Mesendoderm (in vitro differentiated cells): ENCODE data around the gene ARF1.

Source experiments
- DNase-seq: peaks from one replicate; pipeline ENCODE4 v3.0.0; 2013
- H2AK5ac ChIP-seq: 2 replicates; pipeline ENCODE4 v1.6.1; 2013; ENCODE audit warnings: low read length, inconsistent platforms
- H2BK120ac ChIP-seq: 2 replicates; pipeline ENCODE4 v1.6.1; 2013; ENCODE audit warnings: low read depth, mild to moderate bottlenecking, low read length, moderate library complexity, mixed read lengths
- H2BK15ac ChIP-seq: replicated peaks from 2 replicates; pipeline ENCODE4 v1.6.1; 2013; ENCODE audit warnings: low read depth, mild to moderate bottlenecking, moderate library complexity
- H2BK5ac ChIP-seq: 2 replicates; pipeline ENCODE4 v1.6.1; 2013; ENCODE audit warnings: low read length, inconsistent platforms
- H3K18ac ChIP-seq: 2 replicates; pipeline ENCODE4 v1.6.1; 2013; ENCODE audit warnings: mild to moderate bottlenecking, low read length, mixed read lengths
- H3K23ac ChIP-seq: one replicate; pipeline ENCODE4 v1.6.1; 2013; ENCODE audit warnings: low read length
- H3K27ac ChIP-seq: 2 replicates; pipeline ENCODE4 v1.5.1; 2013; ENCODE audit warnings: low read depth, mild to moderate bottlenecking, inconsistent platforms, low read length, moderate library complexity
- H3K27me3 ChIP-seq: 2 replicates; pipeline ENCODE4 v1.6.1; 2013; ENCODE audit warnings: low read length, control low read depth, mild to moderate bottlenecking, inconsistent platforms; ENCODE audit not compliant: insufficient read depth, poor library complexity
- H3K36me3 ChIP-seq: 2 replicates; pipeline ENCODE4 v1.6.1; 2013; ENCODE audit warnings: low read length, inconsistent platforms; ENCODE audit not compliant: control insufficient read depth, insufficient read depth
- H3K4ac ChIP-seq: one replicate; pipeline ENCODE4 v1.6.1; 2013; ENCODE audit warnings: low read depth, mild to moderate bottlenecking, low read length, moderate library complexity
- H3K4me1 ChIP-seq: 2 replicates; pipeline ENCODE4 v1.6.1; 2013; ENCODE audit warnings: low read depth, low read length, inconsistent platforms; ENCODE audit not compliant: control insufficient read depth
- H3K4me2 ChIP-seq: 2 replicates; pipeline ENCODE4 v1.6.1; 2013; ENCODE audit warnings: low read length
- H3K4me3 ChIP-seq: 2 replicates; pipeline ENCODE4 v1.5.1; 2013; ENCODE audit warnings: mild to moderate bottlenecking, low read length
- H3K56ac ChIP-seq: one replicate; pipeline ENCODE4 v1.6.1; 2013; ENCODE audit warnings: low read length
- H3K79me1 ChIP-seq: 2 replicates; pipeline ENCODE4 v1.6.1; 2013; ENCODE audit warnings: low read length, inconsistent platforms
- H3K79me2 ChIP-seq: 2 replicates; pipeline ENCODE4 v1.6.1; 2013; ENCODE audit warnings: mild to moderate bottlenecking, low read length; ENCODE audit not compliant: control insufficient read depth, insufficient read depth
- H3K9ac ChIP-seq: 2 replicates; pipeline ENCODE4 v1.6.1; 2013; ENCODE audit warnings: low read length, inconsistent platforms
- H4K5ac ChIP-seq: one replicate; pipeline ENCODE4 v1.6.1; 2013; ENCODE audit warnings: low read length
- H4K8ac ChIP-seq: one replicate; pipeline ENCODE4 v1.6.1; 2013; ENCODE audit warnings: low read depth, mild to moderate bottlenecking, control low read depth, low read length, moderate library complexity
- WGBS: extraction: QIAGEN DNeasy Blood & Tissue Kit; methylation state at CpG from one replicate; pipeline ENCODE4 v1.1.7; 2013; ENCODE audit warnings: low lambda C conversion rate, missing lambda C conversion rate; ENCODE audit not compliant: insufficient coverage; ENCODE audit errors: extremely low coverage; 5-methylcytosine and 5-hydroxymethylcytosine counted together

The ARF1 gene

DNA sequence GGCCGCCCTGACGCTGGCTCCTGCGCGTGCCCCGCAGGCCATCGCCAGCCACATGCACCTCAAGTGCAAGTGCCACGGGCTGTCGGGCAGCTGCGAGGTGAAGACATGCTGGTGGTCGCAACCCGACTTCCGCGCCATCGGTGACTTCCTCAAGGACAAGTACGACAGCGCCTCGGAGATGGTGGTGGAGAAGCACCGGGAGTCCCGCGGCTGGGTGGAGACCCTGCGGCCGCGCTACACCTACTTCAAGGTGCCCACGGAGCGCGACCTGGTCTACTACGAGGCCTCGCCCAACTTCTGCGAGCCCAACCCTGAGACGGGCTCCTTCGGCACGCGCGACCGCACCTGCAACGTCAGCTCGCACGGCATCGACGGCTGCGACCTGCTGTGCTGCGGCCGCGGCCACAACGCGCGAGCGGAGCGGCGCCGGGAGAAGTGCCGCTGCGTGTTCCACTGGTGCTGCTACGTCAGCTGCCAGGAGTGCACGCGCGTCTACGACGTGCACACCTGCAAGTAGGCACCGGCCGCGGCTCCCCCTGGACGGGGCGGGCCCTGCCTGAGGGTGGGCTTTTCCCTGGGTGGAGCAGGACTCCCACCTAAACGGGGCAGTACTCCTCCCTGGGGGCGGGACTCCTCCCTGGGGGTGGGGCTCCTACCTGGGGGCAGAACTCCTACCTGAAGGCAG lies 23.4 kb upstream of the ARF1 start:
- Histone ChIP-seq H3K56ac (no peak overlapping the region), H3K23ac (no peak overlapping the region), H2AK5ac (no peak overlapping the region), H3K36me3 (no peaks in the 10 kb centered on the region), H3K79me2 (no peaks in the 10 kb centered on the region), H3K4ac (no peak overlapping the region), H3K27me3 (peaks cover 3% of the 10 kb centered on the region), H3K4me2 (peak overlapping the region; percentile 27), H3K79me1 (no peaks in the 10 kb centered on the region), H4K8ac (no peak overlapping the region), H2BK5ac (no peak overlapping the region), H4K5ac (no peak overlapping the region), H3K4me1 (peaks cover 3% of the 10 kb centered on the region), H3K4me3 (no peak overlapping the region), H3K18ac (no peak overlapping the region), H3K27ac (no peak overlapping the region), H2BK120ac (no peak overlapping the region), H2BK15ac (no peak overlapping the region), H3K9ac (no peak overlapping the region)
- DNase-seq = no peak
- no CpG with 5 or more reads among the region's 66 CpGs for WGBS

DNA sequence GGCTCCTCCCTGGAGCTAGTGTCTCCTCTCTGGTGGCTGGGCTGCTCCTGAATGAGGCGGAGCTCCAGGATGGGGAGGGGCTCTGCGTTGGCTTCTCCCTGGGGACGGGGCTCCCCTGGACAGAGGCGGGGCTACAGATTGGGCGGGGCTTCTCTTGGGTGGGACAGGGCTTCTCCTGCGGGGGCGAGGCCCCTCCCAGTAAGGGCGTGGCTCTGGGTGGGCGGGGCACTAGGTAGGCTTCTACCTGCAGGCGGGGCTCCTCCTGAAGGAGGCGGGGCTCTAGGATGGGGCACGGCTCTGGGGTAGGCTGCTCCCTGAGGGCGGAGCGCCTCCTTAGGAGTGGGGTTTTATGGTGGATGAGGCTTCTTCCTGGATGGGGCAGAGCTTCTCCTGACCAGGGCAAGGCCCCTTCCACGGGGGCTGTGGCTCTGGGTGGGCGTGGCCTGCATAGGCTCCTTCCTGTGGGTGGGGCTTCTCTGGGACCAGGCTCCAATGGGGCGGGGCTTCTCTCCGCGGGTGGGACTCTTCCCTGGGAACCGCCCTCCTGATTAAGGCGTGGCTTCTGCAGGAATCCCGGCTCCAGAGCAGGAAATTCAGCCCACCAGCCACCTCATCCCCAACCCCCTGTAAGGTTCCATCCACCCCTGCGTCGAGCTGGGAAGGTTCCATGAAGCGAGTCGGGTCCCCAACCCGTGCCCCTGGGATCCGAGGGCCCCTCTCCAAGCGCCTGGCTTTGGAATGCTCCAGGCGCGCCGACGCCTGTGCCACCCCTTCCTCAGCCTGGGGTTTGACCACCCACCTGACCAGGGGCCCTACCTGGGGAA lies 22.7 kb upstream of the ARF1 start:
- Histone ChIP-seq H3K27me3 (peaks cover 3% of the 10 kb centered on the region), H3K27ac (no peak overlapping the region), H3K79me2 (no peaks in the 10 kb centered on the region), H3K56ac (peak overlapping the region; percentile 85), H3K23ac (peak overlapping the region; percentile 45), H3K18ac (no peak overlapping the region), H3K4ac (peak overlapping the region; percentile 49), H2BK15ac (no peak overlapping the region), H3K36me3 (no peaks in the 10 kb centered on the region), H2BK120ac (no peak overlapping the region), H3K4me3 (peak overlapping the region; percentile 38), H3K9ac (peak overlapping the region; percentile 74), H2BK5ac (no peak overlapping the region), H3K4me2 (peak overlapping the region; percentile 87), H2AK5ac (no peak overlapping the region), H3K4me1 (peaks cover 4% of the 10 kb centered on the region), H3K79me1 (no peaks in the 10 kb centered on the region), H4K5ac (no peak overlapping the region), H4K8ac (no peak overlapping the region)
- no CpG with 5 or more reads among the region's 33 CpGs for WGBS
- peak; percentile 94 for DNase-seq

DNA sequence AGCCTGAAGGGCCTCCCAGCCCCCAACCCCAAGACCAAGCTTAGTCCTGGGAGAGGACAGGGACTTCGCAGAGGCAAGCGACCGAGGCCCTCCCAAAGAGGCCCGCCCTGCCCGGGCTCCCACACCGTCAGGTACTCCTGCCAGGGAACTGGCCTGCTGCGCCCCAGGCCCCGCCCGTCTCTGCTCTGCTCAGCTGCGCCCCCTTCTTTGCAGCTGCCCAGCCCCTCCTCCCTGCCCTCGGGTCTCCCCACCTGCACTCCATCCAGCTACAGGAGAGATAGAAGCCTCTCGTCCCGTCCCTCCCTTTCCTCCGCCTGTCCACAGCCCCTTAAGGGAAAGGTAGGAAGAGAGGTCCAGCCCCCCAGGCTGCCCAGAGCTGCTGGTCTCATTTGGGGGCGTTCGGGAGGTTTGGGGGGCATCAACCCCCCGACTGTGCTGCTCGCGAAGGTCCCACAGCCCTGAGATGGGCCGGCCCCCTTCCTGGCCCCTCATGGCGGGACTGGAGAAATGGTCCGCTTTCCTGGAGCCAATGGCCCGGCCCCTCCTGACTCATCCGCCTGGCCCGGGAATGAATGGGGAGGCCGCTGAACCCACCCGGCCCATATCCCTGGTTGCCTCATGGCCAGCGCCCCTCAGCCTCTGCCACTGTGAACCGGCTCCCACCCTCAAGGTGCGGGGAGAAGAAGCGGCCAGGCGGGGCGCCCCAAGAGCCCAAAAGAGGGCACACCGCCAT lies 21.9 kb upstream of the ARF1 start:
- peak overlapping the region; percentile 49 for H3K4ac ChIP-seq
- no peak overlapping the region for H4K8ac ChIP-seq
- no peaks in the 10 kb centered on the region for H3K79me1 ChIP-seq
- peaks cover 6% of the 10 kb centered on the region for H3K4me1 ChIP-seq
- H3K9ac ChIP-seq = peak overlapping the region; percentile 74
- H3K56ac ChIP-seq = peak overlapping the region; percentile 85
- no CpG with 5 or more reads among the region's 34 CpGs for WGBS
- no peak overlapping the region for H3K27ac ChIP-seq
- no peaks in the 10 kb centered on the region for H3K79me2 ChIP-seq
- no peak overlapping the region for H2BK5ac ChIP-seq
- DNase-seq = peak; percentile 50
- no peak overlapping the region for H4K5ac ChIP-seq
- no peaks in the 10 kb centered on the region for H3K36me3 ChIP-seq
- H3K18ac ChIP-seq = no peak overlapping the region
- H2AK5ac ChIP-seq = no peak overlapping the region
- H3K4me3 ChIP-seq = peak overlapping the region; percentile 38
- no peak overlapping the region for H2BK15ac ChIP-seq
- H3K27me3 ChIP-seq = peaks cover 3% of the 10 kb centered on the region
- H2BK120ac ChIP-seq = no peak overlapping the region
- H3K23ac ChIP-seq = peak overlapping the region; percentile 45
- H3K4me2 ChIP-seq = peak overlapping the region; percentile 87

DNA sequence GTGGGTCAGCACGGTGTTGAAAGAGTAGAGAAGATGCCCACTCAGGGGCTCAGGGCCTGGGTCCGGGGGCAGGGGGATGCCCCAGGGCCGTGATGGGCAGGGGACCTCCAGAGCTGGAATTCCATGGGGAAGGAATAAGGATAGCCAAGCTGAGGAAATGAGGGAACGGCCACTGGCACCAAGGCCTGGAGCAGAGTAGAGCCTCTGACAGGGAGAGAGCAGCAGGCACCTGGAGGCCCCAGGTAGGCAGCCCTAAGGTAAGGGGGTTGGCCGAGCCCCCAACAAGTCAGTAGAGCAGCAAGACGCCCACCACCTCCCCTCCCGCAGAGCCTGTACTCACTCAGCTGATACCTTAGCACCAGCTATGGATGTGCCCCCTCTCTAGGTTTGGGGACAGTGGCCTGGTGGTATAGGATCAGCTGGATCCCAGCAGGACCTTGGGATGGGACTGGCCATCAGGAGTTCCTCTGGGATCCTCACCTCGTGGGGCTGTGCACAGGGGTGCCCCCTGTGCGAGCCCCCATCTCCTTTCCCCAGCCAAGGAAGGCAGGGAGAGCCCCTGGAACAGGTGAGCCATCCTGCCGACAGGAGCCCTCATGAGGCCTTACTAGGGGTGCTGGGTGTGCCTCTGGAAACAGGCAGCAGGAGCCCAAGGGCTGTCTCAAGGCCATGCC lies 21.0 kb upstream of the ARF1 start:
- H4K8ac ChIP-seq = no peak overlapping the region
- no peak overlapping the region for H2BK15ac ChIP-seq
- no peak overlapping the region for H2BK120ac ChIP-seq
- no peak overlapping the region for H3K9ac ChIP-seq
- no peak overlapping the region for H3K4ac ChIP-seq
- no peak for DNase-seq
- no peaks in the 10 kb centered on the region for H3K79me2 ChIP-seq
- H3K4me1 ChIP-seq = peaks cover 6% of the 10 kb centered on the region
- H3K18ac ChIP-seq = no peak overlapping the region
- no peak overlapping the region for H3K4me3 ChIP-seq
- H4K5ac ChIP-seq = no peak overlapping the region
- no peak overlapping the region for H3K27ac ChIP-seq
- no peaks in the 10 kb centered on the region for H3K79me1 ChIP-seq
- no peak overlapping the region for H3K4me2 ChIP-seq
- H2BK5ac ChIP-seq = no peak overlapping the region
- WGBS = no CpG with 5 or more reads among the region's 10 CpGs
- H2AK5ac ChIP-seq = no peak overlapping the region
- H3K23ac ChIP-seq = no peak overlapping the region
- no peaks in the 10 kb centered on the region for H3K27me3 ChIP-seq
- no peak overlapping the region for H3K56ac ChIP-seq
- no peaks in the 10 kb centered on the region for H3K36me3 ChIP-seq

DNA sequence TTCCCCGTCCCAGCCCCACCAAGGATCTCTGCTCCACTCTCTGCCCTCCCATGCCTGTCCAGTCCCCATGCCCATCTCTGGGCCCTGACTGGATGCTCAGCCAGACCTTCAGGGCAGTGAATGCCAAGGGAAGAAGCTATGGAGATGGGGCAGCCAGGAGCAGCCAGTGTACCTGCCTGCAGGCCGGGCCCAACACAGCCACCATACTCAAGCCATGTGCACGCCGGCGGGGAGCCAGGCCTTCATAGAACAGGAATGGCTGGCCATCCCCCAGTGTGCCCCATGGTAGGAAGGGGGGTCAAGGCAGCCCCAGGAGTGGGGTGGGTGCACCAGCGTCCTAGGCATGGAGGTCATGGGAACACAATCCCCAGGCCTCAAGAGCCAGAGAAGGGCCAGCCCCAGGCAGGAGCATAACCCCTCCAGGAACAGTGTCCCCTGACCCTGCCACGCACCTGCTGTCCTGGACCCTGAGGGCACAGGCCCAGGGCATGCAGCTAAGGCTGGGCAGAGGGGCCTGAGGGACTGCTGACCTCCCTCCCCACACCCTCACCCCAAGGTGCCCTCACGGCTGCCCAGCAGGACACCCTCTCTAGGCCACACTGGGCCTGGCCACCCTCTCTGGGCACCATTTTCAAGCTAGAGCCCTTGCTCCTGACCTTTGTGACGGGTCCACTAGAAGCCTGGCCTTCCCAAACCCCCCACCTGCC lies 20.3 kb upstream of the ARF1 start:
- no peak overlapping the region for H4K5ac ChIP-seq
- H3K79me1 ChIP-seq = no peaks in the 10 kb centered on the region
- no peaks in the 10 kb centered on the region for H3K36me3 ChIP-seq
- no CpG with 5 or more reads among the region's 9 CpGs for WGBS
- no peak overlapping the region for H3K4me2 ChIP-seq
- DNase-seq = no peak
- no peak overlapping the region for H3K4ac ChIP-seq
- H3K4me3 ChIP-seq = no peak overlapping the region
- no peak overlapping the region for H2AK5ac ChIP-seq
- H3K27me3 ChIP-seq = no peaks in the 10 kb centered on the region
- H2BK5ac ChIP-seq = no peak overlapping the region
- H2BK15ac ChIP-seq = no peak overlapping the region
- H3K56ac ChIP-seq = no peak overlapping the region
- no peak overlapping the region for H2BK120ac ChIP-seq
- no peak overlapping the region for H3K9ac ChIP-seq
- no peaks in the 10 kb centered on the region for H3K79me2 ChIP-seq
- no peak overlapping the region for H3K18ac ChIP-seq
- no peak overlapping the region for H3K23ac ChIP-seq
- no peak overlapping the region for H3K27ac ChIP-seq
- no peak overlapping the region for H4K8ac ChIP-seq
- H3K4me1 ChIP-seq = peaks cover 6% of the 10 kb centered on the region
